A673 (cell line): Measurements from ENCODE around the gene MYO5B.

Source experiments
- CTCF ChIP-seq: fragments of 300-800, 200-600 bp; sonication (generic); conservative IDR thresholded peaks from 2 replicates; pipeline ENCODE4 v1.5.1; 2017; ENCODE audit warnings: low read depth, mild to moderate bottlenecking, antibody characterized with exemption, low read length, moderate library complexity, mixed read lengths
- EZH2 ChIP-seq: fragments of 200-600 bp; sonication (generic); IDR thresholded peaks from 2 replicates; pipeline ENCODE4 v1.6.1; 2017; ENCODE audit warnings: borderline replicate concordance, low read depth, mild to moderate bottlenecking, mixed read lengths, antibody characterized with exemption, low read length; ENCODE audit not compliant: poor library complexity, severe bottlenecking

- TF ChIP-seq CTCF (no peak), EZH2 (no peak)
These were observed 95.1 kb downstream of the MYO5B start for GRCh38 chr18:50099725-50100407.
